ENCODE data around the gene ZFP69B. TPM values are rescaled to one million over a fixed set of nuclear protein-coding genes. Genes with fewer than 3 reads are reported as not detected.

ZFP69B gene
- total and polyA plus RNA-seq, 9 donors = 0.60 to 3.4 (median 1.2) TPM

GRCh38 chr1:40425198-40425597 is 25.1 kb upstream of the ZFP69B start:
- Histone ChIP-seq H3K4me3 (no peak overlapping the region), H3K27ac (no peak overlapping the region), H3K27me3 (no peaks in the 10 kb centered on the region), H3K36me3 (no peaks in the 10 kb centered on the region), H3K9me3 (no peaks in the 10 kb centered on the region), H3K4me1 (ENCODE audit: insufficient read depth) (no peaks in the 10 kb centered on the region)
- intact Hi-C loops (cut with DNase I) = no loop called here
- no peak for DNase-seq
- WGBS, 3 donors = 76 to 88% (median 88%) methylated on average over 4 of the region's 4 CpGs
- no peak for TF ChIP-seq CTCF (IDR thresholded peaks at IDR 0.05)
- no peak for TF ChIP-seq POLR2A (IDR thresholded peaks at IDR 0.05)
- TF ChIP-seq EP300 (IDR thresholded peaks at IDR 0.05) = no peak

GRCh38 chr1:40431385-40431784 is 18.9 kb upstream of the ZFP69B start:
- no peaks in the 10 kb centered on the region for H3K4me1 ChIP-seq (ENCODE audit: insufficient read depth)
- no peak overlapping the region for H3K4me3 ChIP-seq
- no peaks in the 10 kb centered on the region for H3K36me3 ChIP-seq
- no peaks in the 10 kb centered on the region for H3K27me3 ChIP-seq
- no peak for TF ChIP-seq CTCF (IDR thresholded peaks at IDR 0.05)
- no peak for TF ChIP-seq EP300 (IDR thresholded peaks at IDR 0.05)
- TF ChIP-seq POLR2A (IDR thresholded peaks at IDR 0.05) = no peak
- DNase-seq = no peak
- no peak overlapping the region for H3K27ac ChIP-seq
- no peaks in the 10 kb centered on the region for H3K9me3 ChIP-seq
- intact Hi-C loops (cut with DNase I) = no loop called here

- H3K9me3 ChIP-seq = no peaks in the 10 kb centered on the region
- H3K27me3 ChIP-seq = no peaks in the 10 kb centered on the region
- WGBS, 3 donors = 3 to 25% (median 10%) methylated on average over 3 of the region's 3 CpGs
- no peak for TF ChIP-seq EP300 (IDR thresholded peaks at IDR 0.05)
- TF ChIP-seq CTCF (IDR thresholded peaks at IDR 0.05) = no peak
- TF ChIP-seq POLR2A (IDR thresholded peaks at IDR 0.05) = no peak
- DNase-seq = no peak
- intact Hi-C loops (cut with DNase I) = no loop called here
- no peaks in the 10 kb centered on the region for H3K36me3 ChIP-seq
- no peak overlapping the region for H3K27ac ChIP-seq
- no peaks in the 10 kb centered on the region for H3K4me1 ChIP-seq (ENCODE audit: insufficient read depth)
- H3K4me3 ChIP-seq = no peak overlapping the region
Observed at GRCh38 chr1:40432644-40433390, 17.5 kb upstream of the ZFP69B start.

- Histone ChIP-seq H3K27ac (no peak overlapping the region), H3K36me3 (no peaks in the 10 kb centered on the region), H3K4me3 (no peak overlapping the region), H3K4me1 (ENCODE audit: insufficient read depth) (no peaks in the 10 kb centered on the region), H3K27me3 (no peaks in the 10 kb centered on the region), H3K9me3 (no peaks in the 10 kb centered on the region)
- DNase-seq = no peak
- WGBS, 3 donors = 76 to 81% (median 76%) methylated on average over 5 of the region's 5 CpGs
- no peak for TF ChIP-seq CTCF (IDR thresholded peaks at IDR 0.05)
- TF ChIP-seq POLR2A (IDR thresholded peaks at IDR 0.05) = no peak
- TF ChIP-seq EP300 (IDR thresholded peaks at IDR 0.05) = no peak
- intact Hi-C loops (cut with DNase I) = no loop called here
Observed at GRCh38 chr1:40435471-40435870, 14.8 kb upstream of the ZFP69B start.
